SU-DHL-6 (cell line): Measurements from ENCODE around the gene C7orf33.

ENCODE experiments used
- EZH2phosphoT487 ChIP-seq: fragments of 200-600 bp; sonication (generic), shearing (Covaris generic); conservative IDR thresholded peaks from 2 replicates; pipeline ENCODE4 v1.6.1; 2018; ENCODE audit warnings: mild to moderate bottlenecking, antibody characterized with exemption, low read length, moderate library complexity, mixed read lengths
- TF ChIP-seq, protein P1 (sequence below): fragments of 200-600 bp; sonication (generic); IDR thresholded peaks from one replicate; pipeline ENCODE4 v1.5.1; 2017; ENCODE audit warnings: antibody characterized with exemption, mild to moderate bottlenecking, low read length, moderate library complexity; ENCODE audit not compliant: insufficient read depth, poor library complexity, severe bottlenecking

- TF ChIP-seq, protein P1, sequence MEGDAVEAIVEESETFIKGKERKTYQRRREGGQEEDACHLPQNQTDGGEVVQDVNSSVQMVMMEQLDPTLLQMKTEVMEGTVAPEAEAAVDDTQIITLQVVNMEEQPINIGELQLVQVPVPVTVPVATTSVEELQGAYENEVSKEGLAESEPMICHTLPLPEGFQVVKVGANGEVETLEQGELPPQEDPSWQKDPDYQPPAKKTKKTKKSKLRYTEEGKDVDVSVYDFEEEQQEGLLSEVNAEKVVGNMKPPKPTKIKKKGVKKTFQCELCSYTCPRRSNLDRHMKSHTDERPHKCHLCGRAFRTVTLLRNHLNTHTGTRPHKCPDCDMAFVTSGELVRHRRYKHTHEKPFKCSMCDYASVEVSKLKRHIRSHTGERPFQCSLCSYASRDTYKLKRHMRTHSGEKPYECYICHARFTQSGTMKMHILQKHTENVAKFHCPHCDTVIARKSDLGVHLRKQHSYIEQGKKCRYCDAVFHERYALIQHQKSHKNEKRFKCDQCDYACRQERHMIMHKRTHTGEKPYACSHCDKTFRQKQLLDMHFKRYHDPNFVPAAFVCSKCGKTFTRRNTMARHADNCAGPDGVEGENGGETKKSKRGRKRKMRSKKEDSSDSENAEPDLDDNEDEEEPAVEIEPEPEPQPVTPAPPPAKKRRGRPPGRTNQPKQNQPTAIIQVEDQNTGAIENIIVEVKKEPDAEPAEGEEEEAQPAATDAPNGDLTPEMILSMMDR, result no peak
- no peak for TF ChIP-seq EZH2phosphoT487
Observed at GRCh38 chr7:148645898-148646297, 55.3 kb downstream of the C7orf33 start.
